IPS-20b (cell line): Measurements from ENCODE around the gene LTBP1.

Experiments
- H3K27ac ChIP-seq: one replicate; pipeline ENCODE4 v1.5.1; 2013; ENCODE audit warnings: low read length
- H3K27me3 ChIP-seq: 2 replicates; pipeline ENCODE4 v1.6.1; 2013; ENCODE audit warnings: mild to moderate bottlenecking, low read length, inconsistent platforms; ENCODE audit not compliant: insufficient read depth
- H3K36me3 ChIP-seq: 2 replicates; pipeline ENCODE4 v1.6.1; 2013; ENCODE audit warnings: low read depth, mild to moderate bottlenecking, inconsistent platforms, low read length, moderate library complexity; ENCODE audit not compliant: insufficient read depth
- H3K4me1 ChIP-seq: 2 replicates; pipeline ENCODE4 v1.6.1; 2013; ENCODE audit warnings: mild to moderate bottlenecking, control low read depth, inconsistent platforms, low read length, moderate library complexity; ENCODE audit not compliant: insufficient read depth
- H3K4me3 ChIP-seq: 2 replicates; pipeline ENCODE4 v1.5.1; 2013; ENCODE audit warnings: mild to moderate bottlenecking, low read length, inconsistent platforms
- H3K9ac ChIP-seq: 2 replicates; pipeline ENCODE4 v1.6.1; 2013; ENCODE audit warnings: low read depth, mild to moderate bottlenecking, inconsistent platforms, low read length, moderate library complexity
- H3K9me3 ChIP-seq: 2 replicates; pipeline ENCODE4 v1.6.1; 2013; ENCODE audit warnings: mild to moderate bottlenecking, low read depth, low read length, inconsistent platforms; ENCODE audit not compliant: insufficient read depth

LTBP1 gene

GRCh38 chr2:33073018-33073417 lies 126.3 kb downstream of the LTBP1 start:
- Histone ChIP-seq H3K4me3 (no peak overlapping the region), H3K4me1 (no peaks in the 10 kb centered on the region; the same call in 1 of the 2 replicates), H3K9me3 (no peaks in the 10 kb centered on the region), H3K27me3 (no peaks in the 10 kb centered on the region), H3K27ac (no peak overlapping the region), H3K36me3 (no peaks in the 10 kb centered on the region), H3K9ac (no peak overlapping the region)

- Histone ChIP-seq H3K9ac (no peak overlapping the region), H3K27me3 (no peaks in the 10 kb centered on the region), H3K9me3 (no peaks in the 10 kb centered on the region), H3K36me3 (no peaks in the 10 kb centered on the region), H3K4me3 (no peak overlapping the region), H3K4me1 (no peaks in the 10 kb centered on the region; the same call in 1 of the 2 replicates), H3K27ac (no peak overlapping the region)
Observed at GRCh38 chr2:33074197-33074596, 127.4 kb downstream of the LTBP1 start.

- no peaks in the 10 kb centered on the region for H3K36me3 ChIP-seq
- no peaks in the 10 kb centered on the region for H3K9me3 ChIP-seq
- H3K27ac ChIP-seq: no peak overlapping the region
- no peaks in the 10 kb centered on the region for H3K4me1 ChIP-seq
- H3K9ac ChIP-seq: no peak overlapping the region
- H3K27me3 ChIP-seq: no peaks in the 10 kb centered on the region
- H3K4me3 ChIP-seq: no peak overlapping the region
Observed at GRCh38 chr2:33077311-33077710, 130.6 kb downstream of the LTBP1 start.

GRCh38 chr2:33077844-33078243 lies 131.1 kb downstream of the LTBP1 start:
- Histone ChIP-seq H3K36me3 (no peaks in the 10 kb centered on the region), H3K27ac (no peak overlapping the region), H3K27me3 (peaks cover 4% of the 10 kb centered on the region; the same call in 1 of the 2 replicates), H3K9me3 (no peaks in the 10 kb centered on the region), H3K4me1 (no peaks in the 10 kb centered on the region), H3K9ac (no peak overlapping the region), H3K4me3 (no peak overlapping the region)

GRCh38 chr2:33081691-33082090 lies 134.9 kb downstream of the LTBP1 start:
- Histone ChIP-seq H3K27ac (no peak overlapping the region), H3K27me3 (peaks cover 25% of the 10 kb centered on the region), H3K9ac (no peak overlapping the region), H3K4me3 (no peak overlapping the region), H3K36me3 (no peaks in the 10 kb centered on the region), H3K9me3 (no peaks in the 10 kb centered on the region), H3K4me1 (peaks cover 7% of the 10 kb centered on the region; the same call in 1 of the 2 replicates)

- Histone ChIP-seq H3K27me3 (peaks cover 25% of the 10 kb centered on the region), H3K9ac (no peak overlapping the region), H3K4me1 (peaks cover 7% of the 10 kb centered on the region; the same call in 1 of the 2 replicates), H3K9me3 (no peaks in the 10 kb centered on the region), H3K27ac (no peak overlapping the region), H3K36me3 (no peaks in the 10 kb centered on the region), H3K4me3 (no peak overlapping the region)
Observed at GRCh38 chr2:33083699-33084387, 137.1 kb downstream of the LTBP1 start.

GRCh38 chr2:33084433-33084832 lies 137.7 kb downstream of the LTBP1 start:
- peaks cover 25% of the 10 kb centered on the region for H3K27me3 ChIP-seq
- peaks cover 7% of the 10 kb centered on the region; the same call in 1 of the 2 replicates for H3K4me1 ChIP-seq
- no peaks in the 10 kb centered on the region for H3K36me3 ChIP-seq
- H3K9me3 ChIP-seq: no peaks in the 10 kb centered on the region
- no peak overlapping the region for H3K9ac ChIP-seq
- no peak overlapping the region for H3K4me3 ChIP-seq
- no peak overlapping the region for H3K27ac ChIP-seq

GRCh38 chr2:33085646-33086045 lies 138.9 kb downstream of the LTBP1 start:
- Histone ChIP-seq H3K4me1 (peaks cover 7% of the 10 kb centered on the region; the same call in 1 of the 2 replicates), H3K27me3 (peaks cover 25% of the 10 kb centered on the region), H3K9ac (no peak overlapping the region), H3K4me3 (no peak overlapping the region), H3K9me3 (no peaks in the 10 kb centered on the region), H3K36me3 (no peaks in the 10 kb centered on the region), H3K27ac (no peak overlapping the region)

- no peaks in the 10 kb centered on the region for H3K9me3 ChIP-seq
- H3K9ac ChIP-seq: no peak overlapping the region
- H3K4me3 ChIP-seq: no peak overlapping the region
- no peaks in the 10 kb centered on the region for H3K36me3 ChIP-seq
- H3K27me3 ChIP-seq: peaks cover 25% of the 10 kb centered on the region
- H3K4me1 ChIP-seq: peaks cover 7% of the 10 kb centered on the region; the same call in 1 of the 2 replicates
- H3K27ac ChIP-seq: no peak overlapping the region
Observed at GRCh38 chr2:33086400-33087015, 139.8 kb downstream of the LTBP1 start.

GRCh38 chr2:33090553-33091134 lies 143.9 kb downstream of the LTBP1 start:
- H3K27ac ChIP-seq: no peak overlapping the region
- H3K4me1 ChIP-seq: no peaks in the 10 kb centered on the region
- no peaks in the 10 kb centered on the region for H3K36me3 ChIP-seq
- H3K27me3 ChIP-seq: no peaks in the 10 kb centered on the region
- no peak overlapping the region for H3K9ac ChIP-seq
- H3K4me3 ChIP-seq: no peak overlapping the region
- H3K9me3 ChIP-seq: no peaks in the 10 kb centered on the region

- no peaks in the 10 kb centered on the region for H3K4me1 ChIP-seq
- H3K27ac ChIP-seq: no peak overlapping the region
- no peaks in the 10 kb centered on the region for H3K9me3 ChIP-seq
- H3K27me3 ChIP-seq: no peaks in the 10 kb centered on the region
- no peak overlapping the region for H3K4me3 ChIP-seq
- no peaks in the 10 kb centered on the region for H3K36me3 ChIP-seq
- no peak overlapping the region for H3K9ac ChIP-seq
Observed at GRCh38 chr2:33091541-33092123, 144.9 kb downstream of the LTBP1 start.
